Osteoblast (primary cell): Measurements from ENCODE around the gene TLR6. TPM values are rescaled to one million over a fixed set of nuclear protein-coding genes. Genes with fewer than 3 reads are reported as not detected.

Experiments
- DNase-seq: peaks from one replicate; pipeline ENCODE4 v3.0.0; 2011; ENCODE audit warnings: low spot score, mixed read lengths; ENCODE audit not compliant: insufficient read length; ENCODE audit errors: missing footprints
- H2AFZ ChIP-seq: 2 replicates; pipeline ENCODE4 v1.6.0; 2011; ENCODE audit warnings: mild to moderate bottlenecking, low read length
- H3K27ac ChIP-seq: 2 replicates; pipeline ENCODE4 v1.5.1; 2011; ENCODE audit warnings: mild to moderate bottlenecking, low read depth, low read length, moderate library complexity
- H3K27me3 ChIP-seq: 2 replicates; pipeline ENCODE4 v1.6.0; 2012; ENCODE audit warnings: mild to moderate bottlenecking, control low read depth, inconsistent platforms, low read length, moderate library complexity; ENCODE audit not compliant: insufficient read depth
- H3K36me3 ChIP-seq: 2 replicates; pipeline ENCODE4 v1.5.1; 2011; ENCODE audit warnings: mild to moderate bottlenecking, low read length, control low read depth, moderate library complexity; ENCODE audit not compliant: insufficient read depth
- H3K4me1 ChIP-seq: 2 replicates; pipeline ENCODE4 v1.5.1; 2011; ENCODE audit warnings: mild to moderate bottlenecking, low read length, control low read depth, moderate library complexity; ENCODE audit not compliant: insufficient read depth
- H3K4me2 ChIP-seq: 2 replicates; pipeline ENCODE4 v1.6.0; 2011; ENCODE audit warnings: mild to moderate bottlenecking, low read length; ENCODE audit not compliant: insufficient read depth
- H3K4me3 ChIP-seq: fragments of 200-600 bp; sonication (generic); 3 replicates; pipeline ENCODE4 v1.5.1; 2012; ENCODE audit warnings: mild to moderate bottlenecking, low read length, inconsistent platforms; ENCODE audit not compliant: insufficient read depth
- H3K79me2 ChIP-seq: 2 replicates; pipeline ENCODE4 v1.6.0; 2012; ENCODE audit warnings: mild to moderate bottlenecking, low read length, control low read depth, inconsistent platforms; ENCODE audit not compliant: insufficient read depth
- H3K9me3 ChIP-seq: 2 replicates; pipeline ENCODE4 v1.5.1; 2011; ENCODE audit warnings: low read depth, low read length, control low read depth
- H4K20me1 ChIP-seq: 2 replicates; pipeline ENCODE4 v1.6.0; 2012; ENCODE audit warnings: mild to moderate bottlenecking, low read length, control low read depth; ENCODE audit not compliant: insufficient read depth
- CTCF ChIP-seq: IDR thresholded peaks from 2 replicates; pipeline ENCODE4 v1.5.1; 2011; ENCODE audit warnings: mild to moderate bottlenecking, low read depth, low read length, moderate library complexity; ENCODE audit errors: extremely low read depth
- total RNA-seq: library from RNA; depleted of rRNA; stranded (reverse); fragments of >200 nt; gene quantifications from 2 replicates; pipeline ENCODE4 v1.2.3, GENCODE V29; 2012

Gene TLR6
- total RNA-seq, 1 donor = 5.1 TPM

GRCh38 chr4:38805530-38806145 is 51.0 kb downstream of the TLR6 start:
- Histone ChIP-seq H2AFZ (peak overlapping the region; percentile 92), H3K4me3 (peak overlapping the region; percentile 60), H3K36me3 (no peaks in the 10 kb centered on the region), H3K9me3 (no peaks in the 10 kb centered on the region), H3K27ac (peak overlapping the region; percentile 64), H3K4me2 (peak overlapping the region; percentile 78), H3K79me2 (no peaks in the 10 kb centered on the region), H4K20me1 (no peaks in the 10 kb centered on the region), H3K4me1 (peaks cover 13% of the 10 kb centered on the region), H3K27me3 (no peaks in the 10 kb centered on the region)
- no peak for DNase-seq
- no peak for TF ChIP-seq CTCF

DNA sequence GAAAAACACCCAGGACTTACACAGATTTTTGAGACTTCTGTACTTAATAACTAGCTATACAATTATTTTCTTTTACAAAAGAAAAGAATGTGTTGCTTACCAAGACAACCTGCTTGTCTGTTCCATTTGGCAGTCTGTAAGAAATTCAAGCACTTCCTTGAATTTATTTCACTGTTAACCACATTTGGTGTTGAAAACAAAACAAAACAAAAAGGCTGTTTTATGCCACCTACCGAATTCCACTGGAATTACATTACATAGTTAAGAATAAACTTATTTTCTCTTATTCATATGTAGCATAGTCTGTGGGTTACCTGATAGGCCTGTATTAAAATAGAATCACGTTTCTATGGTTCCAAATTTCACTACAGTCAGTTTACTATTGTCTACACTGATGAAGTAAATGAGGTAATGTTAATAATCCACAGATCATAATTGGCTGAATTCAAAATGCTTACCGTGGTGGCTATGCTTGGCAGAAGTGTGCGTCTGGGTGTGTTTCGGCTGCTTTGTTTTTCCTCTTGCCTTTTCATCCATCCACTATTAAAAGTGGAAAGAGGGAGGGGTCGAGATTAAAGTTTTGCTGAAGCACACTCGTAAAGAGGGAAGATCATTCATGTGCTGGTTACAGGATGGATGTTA is 51.8 kb downstream of the TLR6 start, which contains the start of gene TLR1:
TLR1 (minus strand) TSS at position 138 of the 642 bp plus-strand sequence. CDS start 5,960 bp downstream, outside the sequence.
- no peak for DNase-seq
- H3K4me2 ChIP-seq = peak within 1 kb of the TSS; percentile 78
- TF ChIP-seq CTCF = peak; percentile 51
- peak within 1 kb of the TSS; percentile 60 for H3K4me3 ChIP-seq
- peak within 1 kb of the TSS; percentile 64 for H3K27ac ChIP-seq
- peaks cover 13% of the 10 kb centered on the region for H3K4me1 ChIP-seq
- H3K79me2 ChIP-seq = no peaks in the 10 kb centered on the region
- no peaks in the 10 kb centered on the region for H3K36me3 ChIP-seq
- H4K20me1 ChIP-seq = no peaks in the 10 kb centered on the region
- peak within 1 kb of the TSS; percentile 92 for H2AFZ ChIP-seq
- no peaks in the 10 kb centered on the region for H3K9me3 ChIP-seq
- no peaks in the 10 kb centered on the region for H3K27me3 ChIP-seq

- no peaks in the 10 kb centered on the region for H3K79me2 ChIP-seq
- DNase-seq = no peak
- H3K9me3 ChIP-seq = no peaks in the 10 kb centered on the region
- TF ChIP-seq CTCF = no peak
- no peaks in the 10 kb centered on the region for H4K20me1 ChIP-seq
- no peaks in the 10 kb centered on the region for H3K36me3 ChIP-seq
- no peak overlapping the region for H3K4me3 ChIP-seq
- H3K4me1 ChIP-seq = peaks cover 13% of the 10 kb centered on the region
- peak overlapping the region; percentile 78 for H3K4me2 ChIP-seq
- no peaks in the 10 kb centered on the region for H3K27me3 ChIP-seq
- H3K27ac ChIP-seq = no peak overlapping the region
- H2AFZ ChIP-seq = peak overlapping the region; percentile 73
Observed at GRCh38 chr4:38803833-38804653, 52.6 kb downstream of the TLR6 start.
